ENCODE data around the gene CDA.

The CDA gene

DNA sequence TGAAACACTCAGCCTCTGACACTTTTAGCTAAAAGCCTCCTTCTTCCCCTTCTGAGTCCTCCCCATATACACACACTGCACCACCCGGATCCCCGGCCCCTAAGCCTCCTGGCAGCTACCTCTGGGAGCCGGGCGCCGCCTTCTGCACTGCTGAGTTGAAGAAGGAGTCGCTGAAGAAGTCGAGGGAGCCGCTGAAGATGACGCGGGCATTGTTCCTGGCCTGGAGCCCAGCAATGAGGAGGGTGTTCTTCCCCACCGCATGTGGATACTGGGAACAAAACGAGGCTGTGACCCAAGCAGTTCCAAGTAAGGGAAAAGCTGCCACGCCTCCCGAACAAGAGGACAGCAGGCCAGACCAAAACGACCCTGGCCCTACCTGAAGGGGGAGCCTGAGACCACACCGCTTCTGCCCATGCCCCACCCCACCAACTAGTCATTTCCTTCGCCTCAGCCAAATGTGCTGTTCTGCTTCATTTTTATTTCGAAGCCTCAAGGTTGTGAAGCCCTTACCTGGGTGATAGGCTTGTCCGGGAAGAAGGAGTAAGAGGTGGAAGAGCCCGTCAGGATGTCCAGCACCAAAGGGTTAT is 65.3 kb downstream of the CDA start:
- Histone ChIP-seq H3K27ac (ENCODE audit: low read depth, low read length) (no peak overlapping the region), H3K9ac (ENCODE audit: low read depth, low read length) (no peak overlapping the region), H3K27me3 (ENCODE audit: insufficient read depth, low read length) (no peaks in the 10 kb centered on the region), H3K4me3 (ENCODE audit: low read length) (no peak overlapping the region), H3K9me3 (ENCODE audit: insufficient read depth, low read depth, low read length) (no peaks in the 10 kb centered on the region), H3K36me3 (ENCODE audit: insufficient read depth, low read length) (peaks cover 97% of the 10 kb centered on the region), H3K4me1 (ENCODE audit: insufficient read depth, low read length) (no peaks in the 10 kb centered on the region)
- WGBS: 88% methylated on average over 20 of the region's 20 CpGs

DNA sequence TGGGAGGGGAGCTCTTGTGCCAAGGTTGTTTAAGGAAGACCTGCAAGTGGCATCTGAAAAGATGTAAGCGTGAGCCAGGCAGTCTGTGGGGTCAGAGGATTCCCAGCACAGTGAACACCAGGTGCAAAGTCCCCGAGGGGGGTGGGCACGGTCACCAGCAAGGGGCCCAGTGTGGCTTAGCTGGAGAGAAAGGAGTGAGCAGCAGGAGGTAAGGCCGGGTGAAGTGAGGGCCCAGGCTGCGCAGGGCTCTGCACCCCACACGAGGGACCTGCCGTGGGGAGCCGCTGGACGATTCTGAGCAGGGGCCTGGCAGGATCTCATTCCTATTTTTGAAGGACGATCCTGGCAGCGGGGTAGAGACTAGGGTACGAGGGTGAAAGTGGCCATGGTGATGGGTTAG is 68.1 kb downstream of the CDA start:
- Histone ChIP-seq H3K4me3 (ENCODE audit: low read length) (no peak overlapping the region), H3K27ac (ENCODE audit: low read depth, low read length) (no peak overlapping the region), H3K36me3 (ENCODE audit: insufficient read depth, low read length) (peaks cover 80% of the 10 kb centered on the region)

DNA sequence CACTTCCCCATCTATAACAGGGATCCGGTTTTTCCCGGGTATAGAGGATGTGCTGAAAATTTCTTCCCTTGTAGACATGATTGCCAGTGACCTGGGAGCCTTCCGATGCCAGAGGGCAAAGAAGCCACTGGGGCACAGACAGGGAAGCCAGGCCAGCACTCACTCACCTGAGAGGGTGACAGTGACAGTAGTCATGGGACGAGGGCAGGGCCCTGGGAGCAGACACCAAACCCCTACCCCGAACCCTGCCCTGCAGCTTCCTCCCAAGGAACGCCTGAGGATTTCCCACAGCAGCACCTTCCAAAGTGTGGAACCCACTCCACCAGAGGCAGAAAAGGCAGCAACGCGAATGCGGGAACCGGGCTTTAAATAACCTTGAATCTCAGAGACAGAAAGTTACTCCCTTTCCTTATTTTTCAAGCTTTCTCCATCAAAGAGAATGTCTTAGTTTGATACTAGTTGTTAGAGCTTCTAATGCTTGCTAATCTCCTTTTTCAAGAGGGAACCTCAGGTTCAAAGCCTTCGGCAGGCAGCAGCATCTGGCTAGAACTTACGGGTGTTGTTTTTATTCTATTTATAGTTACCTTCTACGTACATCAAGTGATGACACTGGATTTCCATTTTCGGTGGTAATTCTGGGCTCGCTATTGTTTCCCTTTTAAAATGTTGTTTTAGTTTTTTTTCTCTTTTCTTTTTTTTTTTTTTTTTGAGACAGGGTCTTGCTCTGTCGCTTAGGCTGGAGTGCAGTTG is 69.4 kb downstream of the CDA start:
- H3K36me3 ChIP-seq (ENCODE audit: insufficient read depth, low read length): peaks cover 66% of the 10 kb centered on the region
- H3K9ac ChIP-seq (ENCODE audit: low read depth, low read length): no peak overlapping the region

More for the DNA sequence above, 68.1 kb downstream of the CDA start:
- Histone ChIP-seq H3K4me1 (ENCODE audit: insufficient read depth, low read length) (peaks cover 8% of the 10 kb centered on the region; the same call in 1 of the 2 replicates), H3K9me3 (ENCODE audit: insufficient read depth, low read depth, low read length) (no peaks in the 10 kb centered on the region), H3K27me3 (ENCODE audit: insufficient read depth, low read length) (no peaks in the 10 kb centered on the region), H3K9ac (ENCODE audit: low read depth, low read length) (no peak overlapping the region)
- WGBS: 92% methylated on average over 12 of the region's 12 CpGs

DNA sequence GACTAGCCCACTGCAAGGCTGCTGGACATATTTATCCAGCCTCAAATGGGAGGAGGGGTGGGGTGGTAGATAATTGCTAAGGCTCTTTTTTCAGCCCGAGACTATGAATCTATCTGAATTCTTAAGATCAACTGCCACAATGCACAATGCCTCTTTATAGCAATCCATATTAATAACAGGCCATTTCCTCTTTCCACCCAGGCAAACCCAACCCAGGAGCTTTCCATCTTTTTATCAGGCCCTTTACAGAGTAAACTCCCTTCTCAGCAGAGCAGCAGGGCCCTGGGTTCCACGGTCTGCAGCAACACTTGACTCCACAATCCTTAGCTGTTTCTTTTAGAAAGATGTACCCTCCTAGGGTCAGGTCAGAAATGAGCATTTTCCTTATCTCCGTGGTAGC is 71.5 kb downstream of the CDA start:
- peak overlapping the region; percentile 93 for H3K4me3 ChIP-seq (ENCODE audit: low read length)
- peaks cover 11% of the 10 kb centered on the region; the same call in 1 of the 2 replicates for H3K4me1 ChIP-seq (ENCODE audit: insufficient read depth, low read length)
- H3K36me3 ChIP-seq (ENCODE audit: insufficient read depth, low read length): peaks cover 47% of the 10 kb centered on the region
- peak overlapping the region; percentile 86 for H3K9ac ChIP-seq (ENCODE audit: low read depth, low read length)
- H3K27me3 ChIP-seq (ENCODE audit: insufficient read depth, low read length): no peaks in the 10 kb centered on the region
- H3K9me3 ChIP-seq (ENCODE audit: insufficient read depth, low read depth, low read length): no peaks in the 10 kb centered on the region
- H3K27ac ChIP-seq (ENCODE audit: low read depth, low read length): no peak overlapping the region
- 33% methylated on average over 3 of the region's 3 CpGs for WGBS

More for the DNA sequence above, 69.4 kb downstream of the CDA start:
- Histone ChIP-seq H3K4me3 (ENCODE audit: low read length) (no peak overlapping the region), H3K4me1 (ENCODE audit: insufficient read depth, low read length) (peaks cover 11% of the 10 kb centered on the region; the same call in 1 of the 2 replicates), H3K27ac (ENCODE audit: low read depth, low read length) (no peak overlapping the region), H3K27me3 (ENCODE audit: insufficient read depth, low read length) (no peaks in the 10 kb centered on the region), H3K9me3 (ENCODE audit: insufficient read depth, low read depth, low read length) (no peaks in the 10 kb centered on the region)
- WGBS: 91% methylated on average over 14 of the region's 16 CpGs

DNA sequence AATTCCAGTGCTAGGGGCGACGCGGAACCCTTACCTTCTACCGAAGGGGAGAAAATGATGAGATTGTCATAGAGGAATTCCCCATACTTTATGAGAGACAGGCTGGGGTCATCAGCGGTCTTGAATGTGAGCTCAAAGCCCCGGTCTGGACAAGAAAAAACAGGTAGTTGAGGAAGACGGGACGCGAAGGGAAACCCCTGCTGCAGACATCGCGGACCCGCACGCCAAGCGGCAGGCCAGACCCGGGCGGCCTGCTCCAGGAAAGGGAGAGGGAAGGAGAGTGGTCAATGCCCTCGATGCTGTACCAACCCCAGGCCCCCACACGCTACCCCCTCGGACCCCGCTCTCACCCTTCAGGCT is 71.9 kb downstream of the CDA start:
- Histone ChIP-seq H3K36me3 (ENCODE audit: insufficient read depth, low read length) (peaks cover 42% of the 10 kb centered on the region), H3K27me3 (ENCODE audit: insufficient read depth, low read length) (no peaks in the 10 kb centered on the region), H3K9ac (ENCODE audit: low read depth, low read length) (peak overlapping the region; percentile 86), H3K4me1 (ENCODE audit: insufficient read depth, low read length) (peaks cover 11% of the 10 kb centered on the region; the same call in 1 of the 2 replicates), H3K9me3 (ENCODE audit: insufficient read depth, low read depth, low read length) (no peaks in the 10 kb centered on the region), H3K4me3 (ENCODE audit: low read length) (peak overlapping the region; percentile 93), H3K27ac (ENCODE audit: low read depth, low read length) (peak overlapping the region; percentile 17; the same call in 1 of the 2 replicates)
- under 1% methylated on average over 20 of the region's 20 CpGs for WGBS

DNA sequence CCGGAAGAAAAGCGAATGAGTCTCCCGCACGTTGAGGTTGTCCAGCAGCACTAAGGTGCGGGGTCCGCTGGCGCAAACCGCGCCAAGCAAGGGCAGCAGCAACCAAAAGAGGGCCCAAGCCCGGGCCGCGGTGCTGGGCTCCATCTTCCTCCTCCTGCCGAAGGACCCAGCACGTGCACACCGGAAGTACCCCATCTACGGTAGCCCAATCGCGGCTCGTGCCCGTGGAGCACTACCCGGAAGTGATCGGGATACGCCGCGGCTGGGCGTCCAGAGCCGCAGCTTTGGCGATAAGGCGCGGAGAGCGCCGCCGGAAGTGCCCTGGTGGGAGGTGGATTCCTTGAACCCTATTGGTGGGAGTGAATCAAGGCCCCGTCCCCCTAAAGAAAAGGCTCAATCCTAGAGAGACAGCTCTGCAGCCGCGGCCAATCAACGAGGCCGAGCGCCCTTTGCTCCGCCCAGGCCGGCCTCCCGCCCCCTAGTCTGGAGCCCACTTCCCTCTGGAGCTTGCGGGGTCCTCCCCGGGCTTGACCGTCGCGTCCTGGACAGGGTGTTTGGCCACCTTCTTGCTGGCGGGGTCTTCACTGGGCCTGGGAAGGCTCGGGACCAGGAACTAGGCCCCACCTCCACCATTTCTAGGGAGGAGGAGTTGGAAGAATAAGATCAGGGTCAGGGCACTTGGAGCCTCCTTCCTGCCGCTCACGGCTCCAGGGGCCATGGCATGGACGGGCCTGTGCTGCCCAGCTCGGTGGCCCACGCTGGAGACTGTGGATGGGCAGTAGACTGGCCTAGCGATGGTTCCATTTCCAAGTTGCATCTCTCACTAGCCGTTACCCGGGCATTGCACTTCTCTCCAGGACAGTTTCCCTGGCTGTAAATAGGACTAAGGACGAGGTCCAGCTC is 72.6 kb downstream of the CDA start, which contains the start of gene DDOST:
DDOST (minus strand) TSS at position 163 of the 903 bp plus-strand sequence; CDS start at position 144, 19 bp downstream.
- H3K27ac ChIP-seq (ENCODE audit: low read depth, low read length): peak within 1 kb of the TSS; percentile 76
- H3K4me3 ChIP-seq (ENCODE audit: low read length): peak within 1 kb of the TSS; percentile 93
- H3K9me3 ChIP-seq (ENCODE audit: insufficient read depth, low read depth, low read length): no peaks in the 10 kb centered on the region
- H3K36me3 ChIP-seq (ENCODE audit: insufficient read depth, low read length): peaks cover 36% of the 10 kb centered on the region
- WGBS: 2% methylated on average over 57 of the region's 58 CpGs
- H3K27me3 ChIP-seq (ENCODE audit: insufficient read depth, low read length): no peaks in the 10 kb centered on the region
- H3K9ac ChIP-seq (ENCODE audit: low read depth, low read length): peak within 1 kb of the TSS; percentile 86
- H3K4me1 ChIP-seq (ENCODE audit: insufficient read depth, low read length): peaks cover 11% of the 10 kb centered on the region; the same call in 1 of the 2 replicates

DNA sequence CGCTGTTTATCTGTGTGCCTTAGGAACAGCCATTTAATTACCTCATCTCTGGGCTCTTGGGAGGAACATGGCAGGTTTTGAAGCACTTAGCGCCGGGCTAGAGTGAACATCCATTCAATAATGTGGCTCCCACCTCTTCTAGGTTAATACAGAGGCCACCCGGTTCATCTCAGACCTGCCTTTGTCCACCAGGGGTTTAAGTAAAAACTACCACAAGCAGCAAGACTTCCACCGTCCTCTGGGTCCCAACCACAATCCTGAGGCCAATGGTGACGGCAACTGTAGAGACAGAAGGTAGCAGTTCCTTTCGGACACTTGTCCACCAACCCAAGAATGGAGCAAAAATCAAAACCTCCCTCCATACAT is 73.2 kb downstream of the CDA start:
- peaks cover 29% of the 10 kb centered on the region for H3K36me3 ChIP-seq (ENCODE audit: insufficient read depth, low read length)
- WGBS: 65% methylated on average over 7 of the region's 7 CpGs
- peak overlapping the region; percentile 86 for H3K9ac ChIP-seq (ENCODE audit: low read depth, low read length)
- peak overlapping the region; percentile 76 for H3K27ac ChIP-seq (ENCODE audit: low read depth, low read length)
- H3K27me3 ChIP-seq (ENCODE audit: insufficient read depth, low read length): no peaks in the 10 kb centered on the region
- H3K9me3 ChIP-seq (ENCODE audit: insufficient read depth, low read depth, low read length): no peaks in the 10 kb centered on the region
- peaks cover 11% of the 10 kb centered on the region; the same call in 1 of the 2 replicates for H3K4me1 ChIP-seq (ENCODE audit: insufficient read depth, low read length)
- peak overlapping the region; percentile 93 for H3K4me3 ChIP-seq (ENCODE audit: low read length)

DNA sequence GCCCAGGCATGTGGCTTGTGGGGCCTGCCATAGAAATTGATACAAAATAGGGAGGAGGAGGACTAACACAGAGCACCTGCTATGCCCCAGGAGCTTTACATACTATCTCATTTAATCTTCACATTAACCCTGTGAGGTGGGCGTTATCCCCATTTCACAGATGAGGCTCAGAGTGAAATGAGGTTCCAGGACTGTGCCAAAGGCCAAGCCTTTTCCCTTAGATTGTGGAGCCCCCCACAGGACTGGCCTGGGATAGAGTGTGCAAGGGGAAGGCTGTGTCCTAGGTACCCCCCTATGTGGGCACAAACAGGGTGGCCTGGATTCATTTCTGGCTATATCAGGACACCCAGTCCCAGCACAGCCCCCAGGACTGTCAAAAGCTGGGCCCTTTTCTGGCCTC is 74.5 kb downstream of the CDA start:
- no peak overlapping the region for H3K4me3 ChIP-seq (ENCODE audit: low read length)

DNA sequence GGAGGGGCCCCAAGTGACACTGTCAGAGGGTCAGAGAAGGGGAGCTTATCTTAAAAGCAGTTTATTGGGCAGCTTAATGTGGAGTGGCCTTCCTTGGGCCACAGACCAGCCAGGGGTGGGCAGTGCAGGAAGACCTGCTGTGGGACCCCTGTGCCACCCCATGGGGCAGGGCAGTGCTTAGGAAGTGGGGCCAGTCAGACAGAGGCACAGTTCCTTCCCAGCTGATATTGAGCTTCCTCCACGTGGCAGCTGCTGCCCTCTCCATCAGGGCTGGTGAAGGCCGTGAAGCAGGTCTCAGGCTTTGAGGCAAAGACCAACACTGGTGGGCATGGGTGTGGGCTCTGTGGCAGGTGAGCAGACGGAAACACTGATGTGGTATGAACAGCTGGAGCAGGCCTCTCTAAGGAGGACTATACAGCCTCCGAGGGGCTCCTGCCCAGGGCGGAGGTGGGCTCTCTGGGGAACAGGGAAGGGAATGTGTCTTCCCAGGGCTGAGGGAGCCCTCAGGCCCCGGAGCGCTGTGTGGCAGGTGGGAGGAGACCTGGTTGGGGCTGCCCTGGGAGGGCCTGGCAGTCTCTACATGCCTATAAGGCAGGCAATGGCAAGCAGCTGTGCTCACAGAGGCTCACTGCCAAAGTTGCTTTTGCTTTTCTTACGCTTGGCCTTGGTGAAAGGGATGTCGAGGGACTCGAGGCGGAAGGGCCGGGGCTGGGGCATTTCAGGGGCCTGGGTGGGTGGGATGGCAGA is 75.2 kb downstream of the CDA start:
- Histone ChIP-seq H3K9me3 (ENCODE audit: insufficient read depth, low read depth, low read length) (no peaks in the 10 kb centered on the region), H3K27me3 (ENCODE audit: insufficient read depth, low read length) (no peaks in the 10 kb centered on the region), H3K9ac (ENCODE audit: low read depth, low read length) (no peak overlapping the region), H3K4me3 (ENCODE audit: low read length) (no peak overlapping the region), H3K36me3 (ENCODE audit: insufficient read depth, low read length) (peaks cover 9% of the 10 kb centered on the region), H3K27ac (ENCODE audit: low read depth, low read length) (no peak overlapping the region), H3K4me1 (ENCODE audit: insufficient read depth, low read length) (peaks cover 11% of the 10 kb centered on the region; the same call in 1 of the 2 replicates)
- WGBS: 88% methylated on average over 12 of the region's 12 CpGs

More for the DNA sequence above, 74.5 kb downstream of the CDA start:
- no peak overlapping the region for H3K9ac ChIP-seq (ENCODE audit: low read depth, low read length)
- H3K9me3 ChIP-seq (ENCODE audit: insufficient read depth, low read depth, low read length): no peaks in the 10 kb centered on the region
- no peak overlapping the region for H3K27ac ChIP-seq (ENCODE audit: low read depth, low read length)
- H3K4me1 ChIP-seq (ENCODE audit: insufficient read depth, low read length): peaks cover 11% of the 10 kb centered on the region; the same call in 1 of the 2 replicates
- no peaks in the 10 kb centered on the region for H3K27me3 ChIP-seq (ENCODE audit: insufficient read depth, low read length)
- H3K36me3 ChIP-seq (ENCODE audit: insufficient read depth, low read length): peaks cover 17% of the 10 kb centered on the region
- 84% methylated on average over 1 of the region's 1 CpG for WGBS

DNA sequence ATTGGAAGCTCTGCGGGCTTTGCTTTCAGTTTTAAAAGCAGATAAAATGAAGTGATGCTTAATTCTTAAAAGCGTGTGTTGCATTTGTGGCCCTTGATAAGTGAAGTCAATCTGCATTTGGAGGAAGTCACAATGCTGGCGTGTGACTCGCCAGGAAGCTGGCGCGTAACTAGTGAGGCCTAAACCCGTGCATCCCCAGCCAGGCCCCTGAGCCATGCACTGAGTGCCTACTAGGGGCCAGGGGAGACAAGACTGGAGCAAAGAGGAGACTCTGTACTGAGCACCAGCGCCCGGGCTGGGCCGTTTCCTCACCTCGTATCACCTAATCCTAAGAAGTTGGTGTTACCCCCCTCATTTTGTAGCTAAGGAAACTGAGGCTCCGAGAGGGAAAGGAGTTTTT is 76.8 kb downstream of the CDA start:
- no peaks in the 10 kb centered on the region for H3K9me3 ChIP-seq (ENCODE audit: insufficient read depth, low read depth, low read length)
- no peaks in the 10 kb centered on the region for H3K27me3 ChIP-seq (ENCODE audit: insufficient read depth, low read length)
- no peak overlapping the region for H3K9ac ChIP-seq (ENCODE audit: low read depth, low read length)
- 0 out of 2 replicates have a peak, but pooled peaks cover 4% of the 10 kb centered on the region for H3K4me1 ChIP-seq (ENCODE audit: insufficient read depth, low read length)
- H3K36me3 ChIP-seq (ENCODE audit: insufficient read depth, low read length): no peaks in the 10 kb centered on the region
- no peak overlapping the region for H3K4me3 ChIP-seq (ENCODE audit: low read length)
- 83% methylated on average over 12 of the region's 12 CpGs for WGBS
- H3K27ac ChIP-seq (ENCODE audit: low read depth, low read length): no peak overlapping the region
